OCI-LY7 (cell line): Measurements from ENCODE around the gene MBD1. TPM values are rescaled to one million over a fixed set of nuclear protein-coding genes. Genes with fewer than 3 reads are reported as not detected.

Source experiments
- BruUV-seq: library from RNA; stranded (reverse); fragments of 400-500 nt; replicated peaks from 2 replicates; lab custom pipeline; 2021; lab: Mats Ljungman, UMichigan
- CTCF ChIA-PET: fragments of 300-600 bp; sonication (Branson Sonifier 250); formaldehyde crosslinking; loops from one replicate; lab custom pipeline; 2022; ENCODE audit warnings: antibody characterized with exemption; ENCODE audit not compliant: unreplicated experiment; lab: Charles Lee
- POLR2A ChIA-PET: fragments of 300-600 bp; sonication (Branson Sonifier 250); formaldehyde crosslinking; loops from one replicate; lab custom pipeline; 2022; ENCODE audit warnings: antibody characterized with exemption; lab: Charles Lee
- DNase-seq: peaks from one replicate; pipeline ENCODE4 v3.0.0-alpha.2; 2015; ENCODE audit warnings: low spot score
- H2AFZ ChIP-seq: fragments of 200-600 bp; sonication (generic), shearing (Covaris generic); 2 replicates; pipeline ENCODE4 v1.6.1; 2014; ENCODE audit warnings: mild to moderate bottlenecking, antibody characterized with exemption, low read length, moderate library complexity
- H3K27ac ChIP-seq: fragments of 200-600 bp; sonication (generic); 2 replicates; pipeline ENCODE4 v1.5.1; 2014; ENCODE audit warnings: mixed run types, low read depth, mild to moderate bottlenecking, moderate library complexity, low read length, inconsistent platforms; ENCODE audit not compliant: poor library complexity, severe bottlenecking
- H3K36me3 ChIP-seq: fragments of 200-600 bp; sonication (generic); 2 replicates; pipeline ENCODE4 v1.6.1; 2014; ENCODE audit warnings: mild to moderate bottlenecking, antibody characterized with exemption, low read length, moderate library complexity, mixed read lengths; ENCODE audit not compliant: insufficient read depth
- H3K4me1 ChIP-seq: fragments of 200-600 bp; sonication (generic); 2 replicates; pipeline ENCODE4 v1.5.1; 2014; ENCODE audit warnings: mild to moderate bottlenecking, low read length; ENCODE audit not compliant: insufficient read depth, poor library complexity, severe bottlenecking
- H3K4me2 ChIP-seq: fragments of 200-600 bp; sonication (generic); 2 replicates; pipeline ENCODE4 v1.6.1; 2014; ENCODE audit warnings: mild to moderate bottlenecking, low read length
- H3K4me3 ChIP-seq: fragments of 200-600 bp; sonication (generic); 2 replicates; pipeline ENCODE4 v1.5.1; 2014; ENCODE audit warnings: mild to moderate bottlenecking, low read depth, low read length; ENCODE audit not compliant: poor library complexity, severe bottlenecking
- H3K79me2 ChIP-seq: fragments of 200-600 bp; sonication (generic); 2 replicates; pipeline ENCODE4 v1.6.1; 2016; ENCODE audit warnings: low read depth, mild to moderate bottlenecking, low read length, moderate library complexity, mixed read lengths; ENCODE audit not compliant: insufficient read depth
- H3K9me2 ChIP-seq: fragments of 200-600 bp; sonication (generic); 2 replicates; pipeline ENCODE4 v1.6.1; 2016; ENCODE audit warnings: mild to moderate bottlenecking, low read length, mixed read lengths; ENCODE audit not compliant: insufficient read depth
- H3K9me3 ChIP-seq: fragments of 200-600 bp; sonication (generic); 2 replicates; pipeline ENCODE4 v1.6.1; 2014; ENCODE audit warnings: mild to moderate bottlenecking, mixed run types, low read length, mixed read lengths
- H4K20me1 ChIP-seq: fragments of 200-600 bp; sonication (generic); 2 replicates; pipeline ENCODE4 v1.6.1; 2014; ENCODE audit warnings: mild to moderate bottlenecking, antibody characterized with exemption, low read length, moderate library complexity, mixed read lengths; ENCODE audit not compliant: insufficient read depth
- CTCF ChIP-seq: fragments of 200-600 bp; sonication (generic); conservative IDR thresholded peaks from 2 replicates; pipeline ENCODE4 v1.5.1; 2014; ENCODE audit warnings: mild to moderate bottlenecking, antibody characterized with exemption, low read length, moderate library complexity, mixed read lengths
- EZH2phosphoT487 ChIP-seq: fragments of 200-600 bp; sonication (generic); IDR thresholded peaks from 2 replicates; pipeline ENCODE4 v1.6.1; 2018; ENCODE audit warnings: low read depth, borderline replicate concordance, mild to moderate bottlenecking, mixed run types, antibody characterized with exemption, low read length, moderate library complexity, mixed read lengths
- intact Hi-C: fragments of 100-400 bp; cut with micrococcal nuclease; formaldehyde crosslinking; loops from one replicate; pipeline ENCODE4 v1.10.0; 2022; ENCODE audit not compliant: unreplicated experiment
- total RNA-seq, 2 experiments: library from RNA; depleted of rRNA in 1 of 2; stranded (reverse); fragments of >200 nt in 1 of 2; shearing (Covaris generic) in 1 of 2; gene quantifications; 2 replicates each; pipeline ENCODE4 v1.2.3, GENCODE V29; 2014 to 2022

MBD1 gene
- total RNA-seq, 2 experiments from 2014 or later = 42.2 to 47.3 TPM

DNA sequence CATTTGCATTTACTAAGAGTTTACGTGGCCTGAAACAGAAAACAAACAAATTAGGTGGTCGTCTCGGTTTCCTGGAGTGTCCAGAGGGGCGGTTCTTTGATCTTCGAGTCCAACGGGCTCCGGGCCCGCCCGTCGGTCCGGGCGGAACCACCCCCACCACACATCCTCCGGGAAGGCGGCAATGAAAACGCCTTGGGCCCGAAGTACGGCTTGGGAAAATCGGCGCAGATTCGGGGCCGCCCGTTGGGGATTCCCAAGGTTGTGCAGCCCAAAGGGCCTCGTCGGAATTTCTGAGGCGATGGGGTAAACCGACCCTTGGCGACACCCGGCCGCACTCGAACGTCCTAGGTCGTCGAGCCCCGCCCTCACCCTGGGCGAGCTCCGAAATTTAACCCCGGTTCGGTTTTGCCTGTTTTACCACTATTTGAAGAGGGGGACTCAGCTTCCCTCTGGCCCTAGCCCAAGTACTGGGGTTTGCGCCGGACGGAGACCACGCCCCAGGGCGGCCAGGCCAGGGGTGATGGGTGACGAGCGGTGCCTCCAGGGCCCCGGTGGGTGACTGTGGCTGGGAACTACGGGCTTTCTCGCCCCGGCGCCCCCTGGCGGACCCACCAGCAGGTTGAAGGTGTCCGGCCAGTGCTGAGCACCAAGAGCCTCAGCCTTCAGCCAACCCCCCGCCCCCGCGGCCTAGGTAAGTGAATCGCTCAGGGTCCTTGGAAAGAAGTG lies 13.1 kb downstream of the MBD1 start:
- TF ChIP-seq EZH2phosphoT487 = no peak
- peak; percentile 74 for TF ChIP-seq CTCF
- Histone ChIP-seq H4K20me1 (no peaks in the 10 kb centered on the region), H3K4me3 (peak overlapping the region; percentile 50), H3K4me1 (peaks cover 25% of the 10 kb centered on the region), H3K36me3 (peaks cover 39% of the 10 kb centered on the region), H3K9me2 (no peaks in the 10 kb centered on the region), H3K79me2 (no peaks in the 10 kb centered on the region), H2AFZ (peak overlapping the region; percentile 33; the same call in 1 of the 2 replicates), H3K9me3 (no peaks in the 10 kb centered on the region), H3K4me2 (peak overlapping the region; percentile 51), H3K27ac (no peak overlapping the region)
- peak; percentile 75 for DNase-seq
- intact Hi-C loops = loop anchor here (5.0 kb wide), 2 partner anchors 89 to 104 kb away; no protein-coding TSS in a partner anchor
- no TSS peak for BruUV-seq
- ChIA-PET CTCF (no interaction called here), POLR2A (interaction anchor here (0.7 kb wide), 1 partner anchor 569 kb away, joined by 3 read pairs; no protein-coding TSS in a partner anchor)

DNA sequence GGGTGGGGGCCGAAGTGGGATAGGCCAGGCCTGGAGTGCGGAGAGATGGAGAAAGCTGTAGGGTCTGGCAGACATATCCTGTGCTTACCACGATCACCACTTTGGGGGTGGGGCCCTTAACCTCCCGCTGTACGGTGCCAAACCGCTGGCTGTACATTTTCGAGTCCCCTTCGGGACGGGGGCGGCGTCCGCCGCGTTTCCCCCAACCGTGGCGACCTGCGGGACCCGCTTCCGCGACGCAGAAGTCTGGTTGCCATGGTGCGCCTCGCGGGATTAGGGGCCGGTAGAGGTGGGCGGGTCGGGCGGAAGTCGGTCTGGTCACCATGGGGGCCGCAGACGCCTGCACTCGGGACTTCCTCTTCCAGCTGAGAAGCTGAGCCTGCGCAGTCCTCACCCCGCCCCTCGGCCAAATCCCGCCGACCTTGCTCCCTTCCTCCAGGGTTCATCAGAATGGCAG lies 15.0 kb downstream of the MBD1 start, which contains the start of gene CFAP53:
TSS of gene CFAP53 (minus strand) at position 248 of the 457 bp plus-strand sequence. CDS start at position 157, 91 bp downstream.
- CTCF ChIA-PET = no interaction called here
- no peaks in the 10 kb centered on the region for H3K79me2 ChIP-seq
- peak within 1 kb of the TSS; percentile 91 for H2AFZ ChIP-seq
- H3K9me2 ChIP-seq = no peaks in the 10 kb centered on the region
- H3K4me2 ChIP-seq = peak within 1 kb of the TSS; percentile 94
- H4K20me1 ChIP-seq = no peaks in the 10 kb centered on the region
- intact Hi-C loops = loop anchor here (1.0 to 5.0 kb wide), 3 partner anchors 15 to 106 kb away; partner anchors contain the start of gene MBD1
- H3K4me3 ChIP-seq = peak within 1 kb of the TSS; percentile 67
- BruUV-seq = no TSS peak
- peaks cover 25% of the 10 kb centered on the region for H3K4me1 ChIP-seq
- TF ChIP-seq EZH2phosphoT487 (no peak), CTCF (no peak)
- no peaks in the 10 kb centered on the region for H3K9me3 ChIP-seq
- peak; percentile 85 for DNase-seq
- H3K27ac ChIP-seq = no peak within 1 kb of the TSS
- POLR2A ChIA-PET = no interaction called here
- H3K36me3 ChIP-seq = peaks cover 20% of the 10 kb centered on the region
